H9 (cell line): ENCODE data around the gene RNF141. TPM values are rescaled to one million over a fixed set of nuclear protein-coding genes. Genes with fewer than 3 reads are reported as not detected.

Source experiments
- DNase-seq: peaks from one replicate; pipeline ENCODE4 v3.0.0-alpha.2; 2017
- H2AFZ ChIP-seq: one replicate; pipeline ENCODE4 v1.6.1; 2013; ENCODE audit warnings: mild to moderate bottlenecking, low read length, control low read depth, moderate library complexity
- H2AK5ac ChIP-seq: 2 replicates; pipeline ENCODE4 v1.6.1; 2013; ENCODE audit warnings: low read length, control low read depth, mixed read lengths; ENCODE audit not compliant: insufficient read length
- H2BK120ac ChIP-seq: one replicate; pipeline ENCODE4 v1.6.1; 2013; ENCODE audit warnings: low read depth, mild to moderate bottlenecking, low read length, control low read depth, inconsistent platforms; ENCODE audit not compliant: poor library complexity, severe bottlenecking
- H2BK12ac ChIP-seq: 2 replicates; pipeline ENCODE4 v1.6.1; 2013; ENCODE audit warnings: low read length, control low read depth, mixed read lengths, low read depth; ENCODE audit not compliant: insufficient read length
- H2BK15ac ChIP-seq: 2 replicates; pipeline ENCODE4 v1.6.1; 2013; ENCODE audit warnings: low read depth, low read length, control low read depth
- H2BK20ac ChIP-seq: one replicate; pipeline ENCODE4 v1.6.1; 2013; ENCODE audit warnings: low read depth, mild to moderate bottlenecking, low read length, control low read depth, inconsistent platforms; ENCODE audit not compliant: poor library complexity, severe bottlenecking
- H2BK5ac ChIP-seq: 2 replicates; pipeline ENCODE4 v1.6.1; 2013; ENCODE audit warnings: low read length, control low read depth, mixed read lengths; ENCODE audit not compliant: insufficient read length
- H3K14ac ChIP-seq: 2 replicates; pipeline ENCODE4 v1.6.1; 2013; ENCODE audit warnings: low read length, control low read depth; ENCODE audit not compliant: insufficient read depth
- H3K18ac ChIP-seq: 2 replicates; pipeline ENCODE4 v1.6.1; 2013; ENCODE audit warnings: low read depth, mild to moderate bottlenecking, mixed read lengths, low read length, control low read depth; ENCODE audit not compliant: insufficient read length
- H3K23ac ChIP-seq: 2 replicates; pipeline ENCODE4 v1.6.1; 2013; ENCODE audit warnings: low read length, control low read depth, mixed read lengths, low read depth; ENCODE audit not compliant: insufficient read length
- H3K23me2 ChIP-seq: 2 replicates; pipeline ENCODE4 v1.6.1; 2013; ENCODE audit warnings: low read depth, mild to moderate bottlenecking, mixed read lengths, low read length, control low read depth; ENCODE audit not compliant: insufficient read length, poor library complexity, severe bottlenecking
- H3K27ac ChIP-seq: 2 replicates; pipeline ENCODE4 v1.5.1; 2013; ENCODE audit warnings: low read length, control low read depth, mixed read lengths, low read depth; ENCODE audit not compliant: insufficient read length
- H3K27me3 ChIP-seq: 2 replicates; pipeline ENCODE4 v1.6.1; 2013; ENCODE audit warnings: low read length, control low read depth, inconsistent platforms; ENCODE audit not compliant: insufficient read depth
- H3K4ac ChIP-seq: 2 replicates; pipeline ENCODE4 v1.6.1; 2013; ENCODE audit warnings: low read depth, mild to moderate bottlenecking, control low read depth, inconsistent platforms, low read length, moderate library complexity
- H3K4me1 ChIP-seq: 2 replicates; pipeline ENCODE4 v1.6.1; 2013; ENCODE audit warnings: low read length, control low read depth, inconsistent platforms; ENCODE audit not compliant: insufficient read depth
- H3K4me2 ChIP-seq: 2 replicates; pipeline ENCODE4 v1.6.1; 2013; ENCODE audit warnings: low read length, control low read depth, mixed read lengths; ENCODE audit not compliant: insufficient read length, insufficient read depth
- H3K56ac ChIP-seq: 2 replicates; pipeline ENCODE4 v1.6.1; 2013; ENCODE audit warnings: low read depth, mild to moderate bottlenecking, mixed read lengths, low read length, control low read depth; ENCODE audit not compliant: insufficient read length
- H3K79me1 ChIP-seq: 2 replicates; pipeline ENCODE4 v1.6.1; 2013; ENCODE audit warnings: low read depth, mild to moderate bottlenecking, moderate library complexity, low read length, control low read depth, inconsistent platforms; ENCODE audit not compliant: insufficient read depth, poor library complexity, severe bottlenecking
- H3K79me2 ChIP-seq: 2 replicates; pipeline ENCODE4 v1.6.1; 2013; ENCODE audit warnings: low read length, control low read depth, inconsistent platforms; ENCODE audit not compliant: insufficient read depth
- H3K9ac ChIP-seq: 2 replicates; pipeline ENCODE4 v1.6.1; 2013; ENCODE audit warnings: low read length, control low read depth, mixed read lengths; ENCODE audit not compliant: insufficient read length; ENCODE audit errors: extremely low read depth
- H3K9me3 ChIP-seq: one replicate; pipeline ENCODE4 v1.6.1; 2013; ENCODE audit warnings: low read depth, low read length, inconsistent platforms; ENCODE audit not compliant: control insufficient read depth
- H3T11ph ChIP-seq: one replicate; pipeline ENCODE4 v1.6.1; 2013; ENCODE audit warnings: mild to moderate bottlenecking, low read length, control low read depth, inconsistent platforms
- H4K20me1 ChIP-seq: one replicate; pipeline ENCODE4 v1.6.1; 2013; ENCODE audit not compliant: control insufficient read depth, insufficient read length, insufficient read depth
- H4K5ac ChIP-seq: 2 replicates; pipeline ENCODE4 v1.6.1; 2013; ENCODE audit warnings: low read depth, mild to moderate bottlenecking, mixed read lengths, low read length, control low read depth; ENCODE audit not compliant: insufficient read length
- H4K8ac ChIP-seq: replicated peaks from 2 replicates; pipeline ENCODE4 v1.6.1; 2013; ENCODE audit warnings: low read length, control low read depth, mixed read lengths, low read depth; ENCODE audit not compliant: insufficient read length
- H4K91ac ChIP-seq: 2 replicates; pipeline ENCODE4 v1.6.1; 2013; ENCODE audit warnings: low read depth, mild to moderate bottlenecking, moderate library complexity, mixed read lengths, low read length, control low read depth; ENCODE audit not compliant: insufficient read length
- H3K27ac Mint-ChIP-seq, 3 experiments: 2 replicates in 2 of 3; 3 replicates in 1 of 3; pipeline ENCODE4 v1.8.0; 2020 to 2021; ENCODE audit warnings: mixed read lengths in 3 of 3, mild to moderate bottlenecking in 1 of 3, moderate library complexity in 1 of 3
- H3K27me3 Mint-ChIP-seq: 2 replicates; pipeline ENCODE4 v1.8.0; 2021; ENCODE audit warnings: low read depth, mild to moderate bottlenecking, moderate library complexity, mixed read lengths
- H3K36me3 Mint-ChIP-seq, 3 experiments: 2 replicates in 2 of 3; 3 replicates in 1 of 3; pipeline ENCODE4 v1.8.0; 2020 to 2021; ENCODE audit warnings: low read depth in 3 of 3, mixed read lengths in 3 of 3; ENCODE audit not compliant: insufficient read depth in 1 of 3
- H3K4me1 Mint-ChIP-seq, 2 experiments: 2 replicates each; pipeline ENCODE4 v1.8.0; 2020; ENCODE audit warnings: mixed read lengths in 2 of 2
- H3K4me3 Mint-ChIP-seq, 2 experiments: 2 replicates in 1 of 2; 3 replicates in 1 of 2; pipeline ENCODE4 v1.8.0; 2020 to 2021; ENCODE audit warnings: mild to moderate bottlenecking in 2 of 2, mixed read lengths in 2 of 2, moderate library complexity in 1 of 2
- H3K9me3 Mint-ChIP-seq, 2 experiments: 2 replicates in 1 of 2; 3 replicates in 1 of 2; pipeline ENCODE4 v1.8.0; 2020; ENCODE audit warnings: mild to moderate bottlenecking in 2 of 2, mixed read lengths in 2 of 2, moderate library complexity in 1 of 2
- CTCF ChIP-seq: fragments of 200-600 bp; sonication (generic); conservative IDR thresholded peaks from 3 replicates; pipeline ENCODE4 v1.8.0; 2021; ENCODE audit warnings: antibody characterized with exemption, mild to moderate bottlenecking
- total RNA-seq: library from RNA; stranded (reverse); gene quantifications from 2 replicates; pipeline ENCODE4 v1.2.1, GENCODE V29; 2021

The RNF141 gene
- total RNA-seq, 1 experiment from 2014 or later, result 24.7 TPM

- no peak overlapping the region for H2AFZ ChIP-seq
- no peak overlapping the region for H3K14ac ChIP-seq
- H3K56ac ChIP-seq, result no peak overlapping the region
- Mint-ChIP-seq H3K36me3 (peaks cover 0 to 5% (median 0%) of the 10 kb centered on the region in 3 experiments; a peak in 2 of 7 replicates), H3K4me3 (no peak overlapping the region), H3K9me3 (no peaks in the 10 kb centered on the region), H3K27me3 (no peaks in the 10 kb centered on the region), H3K27ac (no peak overlapping the region), H3K4me1 (peaks cover 8 to 10% of the 10 kb centered on the region in 2 experiments)
- no peak for DNase-seq
- no peaks in the 10 kb centered on the region for H3K9me3 ChIP-seq
- no peak overlapping the region for H3K9ac ChIP-seq
- H2BK12ac ChIP-seq, result no peak overlapping the region
- H3K18ac ChIP-seq, result no peak overlapping the region
- H3K4me1 ChIP-seq, result peaks cover 3% of the 10 kb centered on the region; the same call in 1 of the 2 replicates
- no peak overlapping the region for H2AK5ac ChIP-seq
- H3K23ac ChIP-seq, result no peak overlapping the region
- H3K23me2 ChIP-seq, result no peaks in the 10 kb centered on the region
- H4K91ac ChIP-seq, result no peak overlapping the region
- H3K79me2 ChIP-seq, result no peaks in the 10 kb centered on the region
- H3K27ac ChIP-seq, result no peak overlapping the region
- no peaks in the 10 kb centered on the region for H3K79me1 ChIP-seq
- no peak overlapping the region for H4K5ac ChIP-seq
- no peak overlapping the region for H2BK20ac ChIP-seq
- H2BK5ac ChIP-seq, result no peak overlapping the region
- H4K20me1 ChIP-seq, result no peaks in the 10 kb centered on the region
- TF ChIP-seq CTCF, result no peak
- no peaks in the 10 kb centered on the region for H3K27me3 ChIP-seq
- no peak overlapping the region for H2BK15ac ChIP-seq
- no peak overlapping the region for H3T11ph ChIP-seq
- H4K8ac ChIP-seq, result no peak overlapping the region
- no peak overlapping the region for H3K4me2 ChIP-seq
- H3K4ac ChIP-seq, result no peak overlapping the region
- no peak overlapping the region for H2BK120ac ChIP-seq
These were observed 35.0 kb downstream of the RNF141 start for GRCh38 chr11:10506008-10506370.
